ENCODE data around the gene PAX1. TPM values are rescaled to one million over a fixed set of nuclear protein-coding genes. Genes with fewer than 3 reads are reported as not detected.

Gene PAX1
- total RNA-seq, 1 donor from 2014 or later: not detected

- Mint-ChIP-seq H3K4me1 (ENCODE audit: unreplicated experiment) (no peaks in the 10 kb centered on the region), H3K4me3 (ENCODE audit: unreplicated experiment) (no peak overlapping the region), H3K27me3 (ENCODE audit: unreplicated experiment) (no peaks in the 10 kb centered on the region), H3K36me3 (ENCODE audit: unreplicated experiment) (no peaks in the 10 kb centered on the region), H3K9me3 (ENCODE audit: unreplicated experiment) (peaks cover 14% of the 10 kb centered on the region), H3K27ac (ENCODE audit: unreplicated experiment) (no peak overlapping the region)
- DNase-seq (ENCODE audit: extremely low spot score, unreplicated experiment): no peak
- TF ChIP-seq, protein P1, sequence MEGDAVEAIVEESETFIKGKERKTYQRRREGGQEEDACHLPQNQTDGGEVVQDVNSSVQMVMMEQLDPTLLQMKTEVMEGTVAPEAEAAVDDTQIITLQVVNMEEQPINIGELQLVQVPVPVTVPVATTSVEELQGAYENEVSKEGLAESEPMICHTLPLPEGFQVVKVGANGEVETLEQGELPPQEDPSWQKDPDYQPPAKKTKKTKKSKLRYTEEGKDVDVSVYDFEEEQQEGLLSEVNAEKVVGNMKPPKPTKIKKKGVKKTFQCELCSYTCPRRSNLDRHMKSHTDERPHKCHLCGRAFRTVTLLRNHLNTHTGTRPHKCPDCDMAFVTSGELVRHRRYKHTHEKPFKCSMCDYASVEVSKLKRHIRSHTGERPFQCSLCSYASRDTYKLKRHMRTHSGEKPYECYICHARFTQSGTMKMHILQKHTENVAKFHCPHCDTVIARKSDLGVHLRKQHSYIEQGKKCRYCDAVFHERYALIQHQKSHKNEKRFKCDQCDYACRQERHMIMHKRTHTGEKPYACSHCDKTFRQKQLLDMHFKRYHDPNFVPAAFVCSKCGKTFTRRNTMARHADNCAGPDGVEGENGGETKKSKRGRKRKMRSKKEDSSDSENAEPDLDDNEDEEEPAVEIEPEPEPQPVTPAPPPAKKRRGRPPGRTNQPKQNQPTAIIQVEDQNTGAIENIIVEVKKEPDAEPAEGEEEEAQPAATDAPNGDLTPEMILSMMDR (IDR thresholded peaks at IDR 0.05): no peak
Observed at GRCh38 chr20:21665687-21666446, 39.6 kb upstream of the PAX1 start.

GRCh38 chr20:21670126-21670525, 35.3 kb upstream of the PAX1 start:
- H3K4me3 Mint-ChIP-seq (ENCODE audit: unreplicated experiment): no peak overlapping the region
- no peaks in the 10 kb centered on the region for H3K27me3 Mint-ChIP-seq (ENCODE audit: unreplicated experiment)
- TF ChIP-seq, protein P1 (IDR thresholded peaks at IDR 0.05): no peak
- no peak overlapping the region for H3K27ac Mint-ChIP-seq (ENCODE audit: unreplicated experiment)
- DNase-seq (ENCODE audit: extremely low spot score, unreplicated experiment): no peak
- no peaks in the 10 kb centered on the region for H3K36me3 Mint-ChIP-seq (ENCODE audit: unreplicated experiment)
- no peaks in the 10 kb centered on the region for H3K4me1 Mint-ChIP-seq (ENCODE audit: unreplicated experiment)
- H3K9me3 Mint-ChIP-seq (ENCODE audit: unreplicated experiment): peaks cover 33% of the 10 kb centered on the region

GRCh38 chr20:21670981-21671380, 34.5 kb upstream of the PAX1 start:
- H3K27ac Mint-ChIP-seq (ENCODE audit: unreplicated experiment): no peak overlapping the region
- H3K27me3 Mint-ChIP-seq (ENCODE audit: unreplicated experiment): no peaks in the 10 kb centered on the region
- H3K4me3 Mint-ChIP-seq (ENCODE audit: unreplicated experiment): no peak overlapping the region
- no peaks in the 10 kb centered on the region for H3K36me3 Mint-ChIP-seq (ENCODE audit: unreplicated experiment)
- H3K9me3 Mint-ChIP-seq (ENCODE audit: unreplicated experiment): peaks cover 31% of the 10 kb centered on the region
- no peak for DNase-seq (ENCODE audit: extremely low spot score, unreplicated experiment)
- no peaks in the 10 kb centered on the region for H3K4me1 Mint-ChIP-seq (ENCODE audit: unreplicated experiment)
- TF ChIP-seq, protein P1 (IDR thresholded peaks at IDR 0.05): no peak

GRCh38 chr20:21677261-21677660, 28.2 kb upstream of the PAX1 start:
- Mint-ChIP-seq H3K27ac (ENCODE audit: unreplicated experiment) (no peak overlapping the region), H3K4me3 (ENCODE audit: unreplicated experiment) (no peak overlapping the region), H3K27me3 (ENCODE audit: unreplicated experiment) (no peaks in the 10 kb centered on the region), H3K36me3 (ENCODE audit: unreplicated experiment) (no peaks in the 10 kb centered on the region), H3K4me1 (ENCODE audit: unreplicated experiment) (no peaks in the 10 kb centered on the region), H3K9me3 (ENCODE audit: unreplicated experiment) (peaks cover 20% of the 10 kb centered on the region)
- no peak for DNase-seq (ENCODE audit: extremely low spot score, unreplicated experiment)
- TF ChIP-seq, protein P1 (IDR thresholded peaks at IDR 0.05): no peak

GRCh38 chr20:21677781-21678180, 27.7 kb upstream of the PAX1 start:
- DNase-seq (ENCODE audit: extremely low spot score, unreplicated experiment): no peak
- H3K36me3 Mint-ChIP-seq (ENCODE audit: unreplicated experiment): no peaks in the 10 kb centered on the region
- H3K9me3 Mint-ChIP-seq (ENCODE audit: unreplicated experiment): peaks cover 19% of the 10 kb centered on the region
- no peaks in the 10 kb centered on the region for H3K27me3 Mint-ChIP-seq (ENCODE audit: unreplicated experiment)
- no peak overlapping the region for H3K4me3 Mint-ChIP-seq (ENCODE audit: unreplicated experiment)
- H3K27ac Mint-ChIP-seq (ENCODE audit: unreplicated experiment): no peak overlapping the region
- H3K4me1 Mint-ChIP-seq (ENCODE audit: unreplicated experiment): no peaks in the 10 kb centered on the region
- TF ChIP-seq, protein P1 (IDR thresholded peaks at IDR 0.05): no peak

Measured in osteocyte (in vitro differentiated cells).